HG03575 (cell line): ENCODE measurements around the gene TRIM7.

Source experiments
- ATAC-seq: cut with Tn5 transposase; IDR thresholded peaks from one replicate; pipeline ENCODE4 v1.9.1; 2021; ENCODE audit not compliant: unreplicated experiment, insufficient number of reproducible peaks, low FRiP score; ENCODE audit errors: extremely low read depth

The TRIM7 gene

GRCh38 chr5:181204826-181205760 lies at the start of gene TRIM7:
Gene TRIM7 (minus strand): TSS chr5:181205196. CDS start chr5:181205110, 86 bp downstream.
- no peak for ATAC-seq

- ATAC-seq = no peak
Observed at GRCh38 chr5:181248277-181248676, 43.3 kb upstream of the TRIM7 start.

- no peak for ATAC-seq
Observed at GRCh38 chr5:181246276-181247049, 41.5 kb upstream of the TRIM7 start.

GRCh38 chr5:181245427-181246275 lies 40.7 kb upstream of the TRIM7 start:
- no peak for ATAC-seq

GRCh38 chr5:181243564-181244343 lies 38.8 kb upstream of the TRIM7 start, which contains the start of gene RACK1:
Gene RACK1 (minus strand): TSS chr5:181243906. CDS start chr5:181243800, 106 bp downstream.
- ATAC-seq = peak; percentile 30

- ATAC-seq = no peak
Observed at GRCh38 chr5:181243018-181243563, 38.1 kb upstream of the TRIM7 start.

- no peak for ATAC-seq
Observed at GRCh38 chr5:181242031-181242451, 37.0 kb upstream of the TRIM7 start.

GRCh38 chr5:181241393-181241975 lies 36.5 kb upstream of the TRIM7 start:
- no peak for ATAC-seq

GRCh38 chr5:181239062-181239663 lies 34.2 kb upstream of the TRIM7 start:
- no peak for ATAC-seq

- no peak for ATAC-seq
Observed at GRCh38 chr5:181237729-181238385, 32.9 kb upstream of the TRIM7 start.

GRCh38 chr5:181236954-181237641 lies 32.1 kb upstream of the TRIM7 start:
- ATAC-seq = no peak

- ATAC-seq = no peak
Observed at GRCh38 chr5:181236471-181236870, 31.5 kb upstream of the TRIM7 start.

- no peak for ATAC-seq
Observed at GRCh38 chr5:181235689-181236366, 30.8 kb upstream of the TRIM7 start.

GRCh38 chr5:181235323-181235688 lies 30.3 kb upstream of the TRIM7 start:
- ATAC-seq = no peak

GRCh38 chr5:181234455-181235306 lies 29.7 kb upstream of the TRIM7 start:
- ATAC-seq = no peak
